ENCODE measurements around the gene POPDC2. TPM values are rescaled to one million over a fixed set of nuclear protein-coding genes. Genes with fewer than 3 reads are reported as not detected.

The POPDC2 gene
- polyA plus RNA-seq, 1 of the 3 experiments (the other 2 are of a cell fraction) = 19.9 TPM

GRCh38 chr3:119620899-119621298 lies 39.5 kb downstream of the POPDC2 start:
- DNase-seq = no peak
- no peaks in the 10 kb centered on the region for H3F3A ChIP-seq (replicated peaks; ENCODE audit: insufficient read depth)
- WGBS (ENCODE audit: low lambda C conversion rate) = 93% methylated on average over 5 of the region's 5 CpGs
- H3K36me3 ChIP-seq (replicated peaks in 1 of 2; ENCODE audit: control insufficient read depth in 1 of 2, insufficient read depth in 2 of 2, low read length in 1 of 2) = no peaks in the 10 kb centered on the region
- H2AFZ ChIP-seq (ENCODE audit: low read depth) = no peak overlapping the region
- POLR2A ChIA-PET = no interaction called here
- no peaks in the 10 kb centered on the region for H3K9me2 ChIP-seq
- no peaks in the 10 kb centered on the region for H3K27me3 ChIP-seq (ENCODE audit: insufficient read depth)
- H3K4me1 ChIP-seq (ENCODE audit: control insufficient read depth in 1 of 2, insufficient read depth in 2 of 2, low read depth in 1 of 2, low read length in 1 of 2) = peaks cover 3% of the 10 kb centered on the region in 2 experiments; a peak in 1 of 4 replicates
- no peak overlapping the region for H3K4me3 ChIP-seq (ENCODE audit: low read depth in 2 of 2, low read length in 1 of 2)
- CTCF ChIA-PET = no interaction called here
- no peak overlapping the region for H3K9ac ChIP-seq
- H3K9me3 ChIP-seq = no peaks in the 10 kb centered on the region
- TF ChIP-seq MXI1 (IDR thresholded peaks at IDR 0.05; ENCODE audit: low read depth, low read length) (no peak), NFIC (IDR thresholded peaks at IDR 0.05; ENCODE audit: borderline replicate concordance) (no peak), SIN3A (IDR thresholded peaks at IDR 0.05; ENCODE audit: borderline replicate concordance, low read depth, low read length) (no peak)
- TF ChIP-seq, protein P1, sequence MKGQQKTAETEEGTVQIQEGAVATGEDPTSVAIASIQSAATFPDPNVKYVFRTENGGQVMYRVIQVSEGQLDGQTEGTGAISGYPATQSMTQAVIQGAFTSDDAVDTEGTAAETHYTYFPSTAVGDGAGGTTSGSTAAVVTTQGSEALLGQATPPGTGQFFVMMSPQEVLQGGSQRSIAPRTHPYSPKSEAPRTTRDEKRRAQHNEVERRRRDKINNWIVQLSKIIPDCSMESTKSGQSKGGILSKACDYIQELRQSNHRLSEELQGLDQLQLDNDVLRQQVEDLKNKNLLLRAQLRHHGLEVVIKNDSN (IDR thresholded peaks at IDR 0.05; ENCODE audit: borderline replicate concordance, low read depth) = no peak
- TF ChIP-seq, protein P2, sequence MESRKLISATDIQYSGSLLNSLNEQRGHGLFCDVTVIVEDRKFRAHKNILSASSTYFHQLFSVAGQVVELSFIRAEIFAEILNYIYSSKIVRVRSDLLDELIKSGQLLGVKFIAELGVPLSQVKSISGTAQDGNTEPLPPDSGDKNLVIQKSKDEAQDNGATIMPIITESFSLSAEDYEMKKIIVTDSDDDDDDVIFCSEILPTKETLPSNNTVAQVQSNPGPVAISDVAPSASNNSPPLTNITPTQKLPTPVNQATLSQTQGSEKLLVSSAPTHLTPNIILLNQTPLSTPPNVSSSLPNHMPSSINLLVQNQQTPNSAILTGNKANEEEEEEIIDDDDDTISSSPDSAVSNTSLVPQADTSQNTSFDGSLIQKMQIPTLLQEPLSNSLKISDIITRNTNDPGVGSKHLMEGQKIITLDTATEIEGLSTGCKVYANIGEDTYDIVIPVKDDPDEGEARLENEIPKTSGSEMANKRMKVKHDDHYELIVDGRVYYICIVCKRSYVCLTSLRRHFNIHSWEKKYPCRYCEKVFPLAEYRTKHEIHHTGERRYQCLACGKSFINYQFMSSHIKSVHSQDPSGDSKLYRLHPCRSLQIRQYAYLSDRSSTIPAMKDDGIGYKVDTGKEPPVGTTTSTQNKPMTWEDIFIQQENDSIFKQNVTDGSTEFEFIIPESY (IDR thresholded peaks at IDR 0.05; ENCODE audit: borderline replicate concordance, low read depth) = no peak
- H3K27ac ChIP-seq (ENCODE audit: low read depth in 2 of 2, low read length in 1 of 2) = no peak overlapping the region
- no peak overlapping the region for H3K4me2 ChIP-seq
- H4K20me1 ChIP-seq (ENCODE audit: insufficient read depth) = no peaks in the 10 kb centered on the region
- H3K79me2 ChIP-seq (ENCODE audit: insufficient read depth) = no peaks in the 10 kb centered on the region

DNA sequence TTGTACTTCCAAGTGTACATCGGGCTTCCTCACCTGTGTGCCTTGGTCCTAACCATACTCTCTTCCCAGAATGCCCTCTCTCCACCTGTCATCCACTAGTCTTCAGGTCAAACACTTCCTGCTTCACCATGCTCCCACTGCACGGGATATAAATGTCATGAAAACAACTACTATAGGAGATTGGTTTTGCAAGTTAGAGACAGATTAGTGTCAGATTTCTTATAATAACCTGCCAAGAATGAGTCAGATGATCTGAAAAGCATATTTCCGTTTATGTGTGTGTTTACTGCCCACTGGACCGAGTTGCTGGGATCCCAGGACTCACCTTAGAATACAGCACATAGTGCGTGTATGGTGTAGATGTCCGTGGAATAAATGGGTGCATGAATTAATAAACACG lies 41.3 kb downstream of the POPDC2 start:
- Histone ChIP-seq H3K36me3 (replicated peaks in 1 of 2; ENCODE audit: control insufficient read depth in 1 of 2, insufficient read depth in 2 of 2, low read length in 1 of 2) (no peaks in the 10 kb centered on the region), H2AFZ (ENCODE audit: low read depth) (no peak overlapping the region), H4K20me1 (ENCODE audit: insufficient read depth) (no peaks in the 10 kb centered on the region), H3K27me3 (ENCODE audit: insufficient read depth) (no peaks in the 10 kb centered on the region), H3K4me3 (ENCODE audit: low read depth in 2 of 2, low read length in 1 of 2) (no peak overlapping the region), H3F3A (replicated peaks; ENCODE audit: insufficient read depth) (no peaks in the 10 kb centered on the region), H3K9ac (no peak overlapping the region), H3K9me3 (no peaks in the 10 kb centered on the region), H3K4me1 (ENCODE audit: control insufficient read depth in 1 of 2, insufficient read depth in 2 of 2, low read depth in 1 of 2, low read length in 1 of 2) (no peaks in the 10 kb centered on the region; a peak in 1 of 4 replicates), H3K4me2 (no peak overlapping the region), H3K9me2 (no peaks in the 10 kb centered on the region), H3K79me2 (ENCODE audit: insufficient read depth) (no peaks in the 10 kb centered on the region), H3K27ac (ENCODE audit: low read depth in 2 of 2, low read length in 1 of 2) (no peak overlapping the region)
- 58% methylated on average over 7 of the region's 7 CpGs for WGBS (ENCODE audit: low lambda C conversion rate)
- no peak for DNase-seq
- ChIA-PET CTCF (no interaction called here), POLR2A (no interaction called here)
- TF ChIP-seq, protein P2 (IDR thresholded peaks at IDR 0.05; ENCODE audit: borderline replicate concordance, low read depth) = no peak
- TF ChIP-seq EP300 (IDR thresholded peaks at IDR 0.05; ENCODE audit: borderline replicate concordance in 1 of 2, low read depth in 1 of 2, low read length in 1 of 2) = no peak
- no peak for TF ChIP-seq FOXJ3 (CRISPR knock-in tag; IDR thresholded peaks at IDR 0.05)
- TF ChIP-seq SMC3 (IDR thresholded peaks at IDR 0.05; ENCODE audit: low read depth, low read length) = no peak
- TF ChIP-seq IRF3 (IDR thresholded peaks at IDR 0.05; ENCODE audit: low read depth, low read length) = no peak
- TF ChIP-seq YY1 (IDR thresholded peaks at IDR 0.05; ENCODE audit: low read depth) = no peak
- TF ChIP-seq GATA2 (CRISPR knock-in tag; IDR thresholded peaks at IDR 0.05) = no peak
- no peak for TF ChIP-seq TCF12 (IDR thresholded peaks at IDR 0.05)
- TF ChIP-seq MXI1 (IDR thresholded peaks at IDR 0.05; ENCODE audit: low read depth, low read length) = no peak
